HepG2 (cell line): ENCODE data around the gene NPTXR. TPM values are rescaled to one million over a fixed set of nuclear protein-coding genes. Genes with fewer than 3 reads are reported as not detected.

Source experiments
- ATRX ChIP-seq: sonication (generic); formaldehyde crosslinking; IDR thresholded peaks from 2 replicates; pipeline ENCODE4 v1.4.0; 2020; ENCODE audit warnings: missing genetic modification reagents, borderline replicate concordance
- DMAP1 ChIP-seq: IDR thresholded peaks from 2 replicates; pipeline ENCODE4 v1.6.1; 2016
- FOXJ3 ChIP-seq: sonication (generic); formaldehyde crosslinking; IDR thresholded peaks from 2 replicates; pipeline ENCODE4 v1.4.0; 2020; ENCODE audit warnings: missing genetic modification reagents, mild to moderate bottlenecking, borderline replicate concordance
- HINFP ChIP-seq: sonication (generic); formaldehyde crosslinking; IDR thresholded peaks from 2 replicates; pipeline ENCODE4 v1.4.0; 2020; ENCODE audit warnings: low read depth, mild to moderate bottlenecking, missing genetic modification reagents
- IKZF1 ChIP-seq: fragments of 450-650 bp; IDR thresholded peaks from 2 replicates; pipeline ENCODE4 v1.7.1; 2016
- NFIB ChIP-seq: sonication (generic); formaldehyde crosslinking; IDR thresholded peaks from 2 replicates; pipeline ENCODE4 v1.9.0; 2021; ENCODE audit warnings: missing genetic modification reagents, mild to moderate bottlenecking, borderline replicate concordance
- PRPF4 ChIP-seq: fragments of 200-400 bp; formaldehyde crosslinking; IDR thresholded peaks from 2 replicates; pipeline ENCODE4 v1.6.1; 2016; ENCODE audit warnings: low read length, low read depth; ENCODE audit not compliant: poor library complexity, severe bottlenecking
- STAT5B ChIP-seq: sonication (generic); formaldehyde crosslinking; IDR thresholded peaks from 2 replicates; pipeline ENCODE4 v1.4.0; 2020; ENCODE audit warnings: missing genetic modification reagents
- THAP7 ChIP-seq: sonication (generic); formaldehyde crosslinking; IDR thresholded peaks from 2 replicates; pipeline ENCODE4 v1.8.1; 2023; ENCODE audit warnings: mild to moderate bottlenecking, missing genetic modification reagents
- ZBTB14 ChIP-seq: sonication (generic); formaldehyde crosslinking; IDR thresholded peaks from 2 replicates; pipeline ENCODE4 v1.4.0; 2020; ENCODE audit warnings: missing genetic modification reagents
- ZBTB33 ChIP-seq: sonication (generic); formaldehyde crosslinking; IDR thresholded peaks from 2 replicates; pipeline ENCODE4 v1.4.0; 2020; ENCODE audit warnings: missing genetic modification reagents
- ZNF512 ChIP-seq: sonication (generic); formaldehyde crosslinking; IDR thresholded peaks from 2 replicates; pipeline ENCODE4 v1.4.0; 2020; ENCODE audit warnings: mild to moderate bottlenecking, missing genetic modification reagents
- ZNF646 ChIP-seq: sonication (generic); formaldehyde crosslinking; IDR thresholded peaks from 2 replicates; pipeline ENCODE4 v1.9.0; 2021; ENCODE audit warnings: mild to moderate bottlenecking, missing genetic modification reagents
- ZNF782 ChIP-seq: sonication (generic); formaldehyde crosslinking; IDR thresholded peaks from 2 replicates; pipeline ENCODE4 v1.4.0; 2020; ENCODE audit warnings: missing genetic modification reagents, mild to moderate bottlenecking, borderline replicate concordance
- ZNF790 ChIP-seq: sonication (generic); formaldehyde crosslinking; IDR thresholded peaks from 2 replicates; pipeline ENCODE4 v1.8.0; 2022; ENCODE audit warnings: missing genetic modification reagents, mild to moderate bottlenecking, borderline replicate concordance
- polyA plus RNA-seq, 8 experiments: library from polyadenylated mRNA; depleted of rRNA in 3 of 8; stranded (reverse) in 7 of 8; unstranded in 1 of 8; fragments of >200 nt; fragmentation: Illumina TruSeq in 4 of 8; extraction: Trizol in 4 of 8; gene quantifications; 2 replicates each; pipeline versions ENCODE4 v1.2.1 to v1.2.3, GENCODE V29; 2011 to 2016; ENCODE audit warnings: low read depth in 4 of 8, missing spikeins in 1 of 8, mixed read lengths in 1 of 8; ENCODE audit not compliant: insufficient read depth in 1 of 8
- total RNA-seq, 5 experiments: library from RNA; depleted of rRNA; stranded (reverse); fragments of >200 nt; fragmentation: Illumina TruSeq; extraction: Trizol; gene quantifications; 2 replicates each; pipeline ENCODE4 v1.2.3, GENCODE V29; 2016; ENCODE audit warnings: low read depth in 1 of 5

The NPTXR gene
- total and polyA plus RNA-seq, 2 of the 13 experiments (the other 11 are each of a cell fraction or from before 2014, with no cell fraction given) = 2.6 to 4.8 TPM

- TF ChIP-seq ZNF646 (CRISPR knock-in tag) (no peak), ZNF790 (CRISPR knock-in tag) (0 out of 2 replicates have a peak, but pooled peaks have one; percentile 27), STAT5B (no peak), NFIB (CRISPR knock-in tag) (no peak), HINFP (0 out of 2 replicates have a peak, but pooled peaks have one; percentile 24), ZBTB14 (CRISPR knock-in tag) (peak; percentile 92), ZNF782 (CRISPR knock-in tag) (peak; percentile 53; the same call in 1 of the 2 replicates), ZNF512 (CRISPR knock-in tag) (no peak), IKZF1 (no peak), ATRX (CRISPR knock-in tag) (no peak), DMAP1 (0 out of 2 replicates have a peak, but pooled peaks have one; percentile 21), FOXJ3 (no peak), ZBTB33 (CRISPR knock-in tag) (no peak), PRPF4 (no peak), THAP7 (CRISPR knock-in tag) (no peak)
These were observed 28.5 kb upstream of the NPTXR start, which contains the start of gene CBX6 (continued) for GRCh38 chr22:38872172-38872830.
